Activated naive CD4-positive, alpha-beta T cell treated with anti-CD3 and anti-CD28 coated beads, Interleukin-2, amount 50 U/mL, for 72 hours (primary cell): Measurements from ENCODE around the gene KIAA0513. TPM values are rescaled to one million over a fixed set of nuclear protein-coding genes. Genes with fewer than 3 reads are reported as not detected.
A peak's percentile ranks its signal among the peaks of the same experiment; 100 is the strongest.

Experiments used
- ATAC-seq, 2 donors: fragments of 150-1000 bp; cut with Tn5 transposase; 2 replicates each; pipeline ENCODE4 v1.10.0; 2021; ENCODE audit warnings: mild to moderate bottlenecking in 2 of 2, moderate library complexity in 2 of 2
- DNase-seq, 2 donors: peaks; one replicate each; pipeline ENCODE4 v3.0.0; 2021 to 2022; ENCODE audit warnings: low spot score in 2 of 2
- H3K27ac Mint-ChIP-seq, 2 donors: one replicate each; pipeline ENCODE4 v1.8.0; 2022; ENCODE audit warnings: mild to moderate bottlenecking in 2 of 2, mixed read lengths in 2 of 2
- H3K36me3 Mint-ChIP-seq, 2 donors: one replicate each; pipeline ENCODE4 v1.8.0; 2022; ENCODE audit warnings: mixed read lengths in 2 of 2
- H3K9me3 Mint-ChIP-seq, 2 donors: one replicate each; pipeline ENCODE4 v1.8.0; 2022; ENCODE audit warnings: mixed read lengths in 2 of 2
- total RNA-seq, 2 donors: library from RNA; stranded (reverse); gene quantifications; one replicate each; pipeline ENCODE4 v1.2.3, GENCODE V29; 2022

KIAA0513 gene
- total RNA-seq, 2 donors from 2014 or later: 5.5 to 15.0 TPM

- H3K36me3 Mint-ChIP-seq: no peaks in the 10 kb centered on the region
These were observed 108.7 kb downstream of the KIAA0513 start for GRCh38 chr16:85136213-85136701.

DNA sequence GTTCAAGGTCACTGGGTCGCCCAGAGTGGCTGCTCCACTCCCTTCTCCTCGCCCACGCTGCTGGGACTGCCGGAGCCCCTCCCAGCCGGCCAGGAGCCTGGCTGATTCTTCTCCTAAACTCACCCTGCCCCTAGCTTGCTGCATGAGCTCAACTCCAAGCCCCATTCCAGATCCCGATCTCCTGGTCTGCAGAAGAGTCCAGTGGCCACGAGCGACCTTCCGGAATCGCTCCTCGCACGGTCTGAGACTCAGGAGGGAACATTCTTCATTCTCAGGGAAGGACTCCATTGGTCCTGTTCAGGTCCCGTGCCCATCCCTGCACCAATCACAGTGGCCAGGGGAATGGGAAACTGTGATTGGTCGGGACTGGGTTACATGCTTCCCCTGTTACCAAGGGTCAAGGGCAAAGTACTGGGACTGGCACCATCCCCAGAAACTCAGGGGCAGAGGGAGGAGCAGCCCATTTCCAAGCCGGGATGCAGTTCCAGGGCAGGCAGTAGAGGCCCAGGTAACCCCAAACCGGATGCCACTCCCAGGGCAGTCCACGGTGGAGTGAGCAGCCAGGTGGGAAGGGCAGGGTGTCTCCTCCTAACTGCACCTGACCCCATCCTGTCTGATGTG is 109.2 kb downstream of the KIAA0513 start:
- Mint-ChIP-seq H3K9me3 (no peaks in the 10 kb centered on the region), H3K36me3 (no peaks in the 10 kb centered on the region), H3K27ac (no peak overlapping the region)
- no peak for ATAC-seq
- DNase-seq: no peak

More at GRCh38 chr16:85136213-85136701, 108.7 kb downstream of the KIAA0513 start:
- Mint-ChIP-seq H3K27ac (no peak overlapping the region), H3K9me3 (no peaks in the 10 kb centered on the region)
- ATAC-seq: peak in 1 of 2 donors; percentile 67
- no peak for DNase-seq

DNA sequence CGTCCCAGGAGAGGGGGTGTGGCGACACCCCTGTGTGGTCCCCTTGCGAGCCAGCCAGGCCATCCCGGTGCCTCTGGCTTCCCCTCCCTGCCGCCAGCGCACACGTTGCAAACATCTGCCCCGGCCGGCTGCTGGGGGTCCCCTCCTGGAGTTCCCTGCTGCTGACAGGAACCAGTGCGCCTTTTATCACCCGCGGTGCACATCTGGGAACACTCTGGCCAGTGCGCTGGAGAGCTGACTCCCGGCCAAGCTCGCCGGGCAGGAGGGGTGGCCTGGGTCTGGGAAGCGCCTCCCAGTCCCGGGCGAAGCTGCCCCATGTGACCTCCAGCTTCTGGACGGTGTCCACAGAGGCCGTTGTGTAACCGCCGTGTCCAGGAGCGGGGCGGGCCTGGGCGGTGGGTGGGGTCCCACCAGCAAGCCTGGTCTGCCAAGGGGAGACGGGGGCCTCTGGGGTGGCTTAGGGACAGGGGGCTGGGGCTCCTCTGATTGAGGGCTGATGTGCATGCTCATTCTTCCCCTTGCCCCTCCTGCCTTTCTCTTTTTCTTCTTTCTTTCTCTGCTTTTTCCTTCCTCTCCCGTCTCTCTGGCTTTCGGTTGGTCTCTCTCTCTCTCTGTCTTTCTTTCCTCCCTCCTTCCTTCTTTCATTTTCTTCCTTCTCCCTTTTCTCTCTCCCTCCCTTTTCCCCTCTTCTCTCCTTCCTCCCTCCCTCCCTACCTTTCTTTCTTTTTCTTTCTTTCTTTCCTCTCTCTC is 109.9 kb downstream of the KIAA0513 start:
- no peak overlapping the region for H3K27ac Mint-ChIP-seq
- no peaks in the 10 kb centered on the region for H3K36me3 Mint-ChIP-seq
- ATAC-seq: no peak
- no peaks in the 10 kb centered on the region for H3K9me3 Mint-ChIP-seq
- DNase-seq: no peak

GRCh38 chr16:85138073-85138824 is 110.7 kb downstream of the KIAA0513 start:
- ATAC-seq: no peak
- Mint-ChIP-seq H3K9me3 (no peaks in the 10 kb centered on the region), H3K36me3 (no peaks in the 10 kb centered on the region), H3K27ac (no peak overlapping the region)
- DNase-seq: no peak

DNA sequence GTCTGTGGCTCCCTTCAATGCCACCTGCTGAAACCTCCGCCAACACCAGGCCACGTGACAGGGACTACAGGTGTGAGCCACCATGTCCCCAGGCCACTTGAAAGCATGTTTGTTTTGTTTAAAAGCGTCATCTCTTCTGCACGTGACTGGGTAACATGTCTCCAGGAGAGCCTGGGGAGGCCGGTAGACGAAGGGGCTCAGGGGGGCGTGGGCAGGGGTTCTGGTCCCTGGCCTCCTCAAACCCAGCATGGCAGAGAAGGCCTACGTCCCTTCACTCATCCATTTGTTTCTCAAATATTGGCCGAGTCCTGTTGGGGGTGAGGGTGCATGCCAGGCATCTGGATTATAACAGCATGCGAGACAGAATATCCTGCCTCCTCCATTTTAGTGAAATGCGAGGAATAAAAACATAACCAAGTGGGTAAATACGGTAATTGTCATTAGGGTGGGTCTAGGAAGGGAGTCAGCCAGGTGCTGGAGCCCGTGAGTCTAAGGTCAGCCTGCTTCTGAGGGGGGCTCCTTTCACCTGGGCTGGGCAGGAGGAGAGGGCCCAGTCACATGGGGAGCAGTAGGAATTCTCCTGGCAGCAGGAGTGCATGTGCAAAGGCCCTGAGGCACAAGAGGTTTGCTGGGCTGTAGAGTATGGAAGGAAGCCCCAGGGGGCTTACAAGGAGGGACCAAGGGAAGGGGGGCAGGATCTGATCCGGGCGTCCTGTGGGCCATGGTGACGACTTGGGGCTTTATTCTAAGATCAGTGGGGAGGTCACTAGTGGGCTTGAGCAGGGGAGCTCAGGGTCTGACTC is 111.4 kb downstream of the KIAA0513 start:
- no peak overlapping the region for H3K27ac Mint-ChIP-seq

GRCh38 chr16:85139881-85140339 is 112.3 kb downstream of the KIAA0513 start:
- DNase-seq: no peak
- ATAC-seq: peak in 1 of 2 donors; percentile 26
- no peaks in the 10 kb centered on the region for H3K36me3 Mint-ChIP-seq
- peak overlapping the region in 1 of 2 donors; percentile 17 for H3K27ac Mint-ChIP-seq
- no peaks in the 10 kb centered on the region for H3K9me3 Mint-ChIP-seq

More for the DNA sequence above, 111.4 kb downstream of the KIAA0513 start:
- no peaks in the 10 kb centered on the region for H3K9me3 Mint-ChIP-seq
- ATAC-seq: no peak
- no peak for DNase-seq
- H3K36me3 Mint-ChIP-seq: no peaks in the 10 kb centered on the region

GRCh38 chr16:85140455-85141012 is 112.9 kb downstream of the KIAA0513 start:
- H3K27ac Mint-ChIP-seq: no peak overlapping the region
- ATAC-seq: no peak

DNA sequence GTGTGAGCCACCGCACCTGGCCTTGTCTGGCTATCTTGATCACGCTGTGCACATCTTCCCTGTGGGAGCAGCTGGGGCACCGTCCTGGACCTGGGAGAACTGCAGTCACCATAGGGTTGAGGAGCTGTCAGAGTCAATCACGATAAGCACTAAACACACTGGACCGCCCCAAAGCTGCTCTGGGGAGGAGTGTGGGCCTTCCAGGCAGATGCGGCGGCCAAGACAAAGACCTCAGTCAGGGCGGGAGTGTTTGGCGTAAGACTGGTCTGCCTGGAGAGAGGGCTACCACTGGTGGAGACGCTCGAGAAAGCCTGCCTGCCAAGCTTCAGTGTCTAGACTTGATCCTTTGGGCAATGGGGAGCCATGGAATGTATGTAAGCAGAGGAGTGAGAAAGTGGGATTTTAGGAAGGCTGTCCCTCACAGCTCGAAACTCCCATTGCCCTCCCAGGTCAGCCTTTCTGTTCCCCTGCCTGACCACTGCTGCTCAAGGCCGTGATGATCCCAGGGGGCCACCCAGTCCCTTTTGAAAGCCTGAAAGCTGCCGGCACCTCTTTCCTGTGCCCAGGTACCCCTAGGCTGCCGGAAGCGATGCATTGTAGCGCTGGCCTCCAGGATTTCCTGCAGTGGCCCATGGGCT is 114.0 kb downstream of the KIAA0513 start:
- Mint-ChIP-seq H3K36me3 (no peaks in the 10 kb centered on the region), H3K27ac (no peak overlapping the region), H3K9me3 (no peaks in the 10 kb centered on the region)
- DNase-seq: no peak
- no peak for ATAC-seq

More at GRCh38 chr16:85140455-85141012, 112.9 kb downstream of the KIAA0513 start:
- H3K9me3 Mint-ChIP-seq: no peaks in the 10 kb centered on the region
- no peak for DNase-seq
- H3K36me3 Mint-ChIP-seq: no peaks in the 10 kb centered on the region

GRCh38 chr16:85142129-85142513 is 114.5 kb downstream of the KIAA0513 start:
- H3K9me3 Mint-ChIP-seq: no peaks in the 10 kb centered on the region
- DNase-seq (no peak), ATAC-seq (no peak)
- H3K36me3 Mint-ChIP-seq: no peaks in the 10 kb centered on the region
- no peak overlapping the region for H3K27ac Mint-ChIP-seq

GRCh38 chr16:85142771-85143211 is 115.2 kb downstream of the KIAA0513 start:
- ATAC-seq (no peak), DNase-seq (no peak)
- H3K27ac Mint-ChIP-seq: no peak overlapping the region
- H3K9me3 Mint-ChIP-seq: no peaks in the 10 kb centered on the region
- H3K36me3 Mint-ChIP-seq: no peaks in the 10 kb centered on the region

Other genes starting within 250 kb of the KIAA0513 start
- gene CRISPLD2, start 207.8 kb upstream of the KIAA0513 start, total RNA-seq: under 1 TPM; 0.07 to 0.08 TPM
- gene ZDHHC7, start 16.3 kb upstream of the KIAA0513 start, total RNA-seq: 10 to 100 TPM; 24.2 to 24.9 TPM
- gene CIBAR2, start 84.7 kb downstream of the KIAA0513 start, total RNA-seq: not detected